ENCODE data around the gene SBF2. TPM values are rescaled to one million over a fixed set of nuclear protein-coding genes. Genes with fewer than 3 reads are reported as not detected.

SBF2 gene
- total RNA-seq, 1 donor from 2014 or later, result 30.7 TPM

GRCh38 chr11:9826390-9826789 is 467.6 kb downstream of the SBF2 start:
- no peak overlapping the region for H3K27ac Mint-ChIP-seq (ENCODE audit: unreplicated experiment)
- H3K36me3 Mint-ChIP-seq (ENCODE audit: unreplicated experiment), result no peaks in the 10 kb centered on the region
- DNase-seq, result no peak
- no peaks in the 10 kb centered on the region for H3K4me1 Mint-ChIP-seq (ENCODE audit: low read depth, unreplicated experiment)
- no peaks in the 10 kb centered on the region for H3K27me3 Mint-ChIP-seq (ENCODE audit: unreplicated experiment)
- H3K9me3 Mint-ChIP-seq (ENCODE audit: unreplicated experiment), result no peaks in the 10 kb centered on the region
- no peak overlapping the region for H3K4me3 Mint-ChIP-seq (ENCODE audit: unreplicated experiment)
- no peak for TF ChIP-seq CTCF (IDR thresholded peaks at IDR 0.05; ENCODE audit: partially characterized antibody, unreplicated experiment)

- no peaks in the 10 kb centered on the region for H3K4me1 Mint-ChIP-seq (ENCODE audit: low read depth, unreplicated experiment)
- no peaks in the 10 kb centered on the region for H3K36me3 Mint-ChIP-seq (ENCODE audit: unreplicated experiment)
- H3K27me3 Mint-ChIP-seq (ENCODE audit: unreplicated experiment), result no peaks in the 10 kb centered on the region
- H3K4me3 Mint-ChIP-seq (ENCODE audit: unreplicated experiment), result no peak overlapping the region
- no peak overlapping the region for H3K27ac Mint-ChIP-seq (ENCODE audit: unreplicated experiment)
- no peaks in the 10 kb centered on the region for H3K9me3 Mint-ChIP-seq (ENCODE audit: unreplicated experiment)
- no peak for TF ChIP-seq CTCF (IDR thresholded peaks at IDR 0.05; ENCODE audit: partially characterized antibody, unreplicated experiment)
- no peak for DNase-seq
Measured at GRCh38 chr11:9825895-9826294, 468.1 kb downstream of the SBF2 start.

GRCh38 chr11:9825315-9825714 is 468.7 kb downstream of the SBF2 start:
- no peaks in the 10 kb centered on the region for H3K9me3 Mint-ChIP-seq (ENCODE audit: unreplicated experiment)

GRCh38 chr11:9823887-9824385 is 470.1 kb downstream of the SBF2 start:
- no peaks in the 10 kb centered on the region for H3K36me3 Mint-ChIP-seq (ENCODE audit: unreplicated experiment)
- no peaks in the 10 kb centered on the region for H3K27me3 Mint-ChIP-seq (ENCODE audit: unreplicated experiment)
- H3K4me1 Mint-ChIP-seq (ENCODE audit: low read depth, unreplicated experiment), result no peaks in the 10 kb centered on the region
- no peak overlapping the region for H3K27ac Mint-ChIP-seq (ENCODE audit: unreplicated experiment)
- H3K9me3 Mint-ChIP-seq (ENCODE audit: unreplicated experiment), result no peaks in the 10 kb centered on the region
- DNase-seq, result no peak
- H3K4me3 Mint-ChIP-seq (ENCODE audit: unreplicated experiment), result no peak overlapping the region
- TF ChIP-seq CTCF (IDR thresholded peaks at IDR 0.05; ENCODE audit: partially characterized antibody, unreplicated experiment), result no peak

More at GRCh38 chr11:9825315-9825714, 468.7 kb downstream of the SBF2 start:
- H3K36me3 Mint-ChIP-seq (ENCODE audit: unreplicated experiment), result no peaks in the 10 kb centered on the region
- H3K4me1 Mint-ChIP-seq (ENCODE audit: low read depth, unreplicated experiment), result no peaks in the 10 kb centered on the region
- H3K27ac Mint-ChIP-seq (ENCODE audit: unreplicated experiment), result no peak overlapping the region
- DNase-seq, result no peak
- no peak overlapping the region for H3K4me3 Mint-ChIP-seq (ENCODE audit: unreplicated experiment)
- no peaks in the 10 kb centered on the region for H3K27me3 Mint-ChIP-seq (ENCODE audit: unreplicated experiment)
- no peak for TF ChIP-seq CTCF (IDR thresholded peaks at IDR 0.05; ENCODE audit: partially characterized antibody, unreplicated experiment)

- no peaks in the 10 kb centered on the region for H3K4me1 Mint-ChIP-seq (ENCODE audit: low read depth, unreplicated experiment)
- no peak overlapping the region for H3K27ac Mint-ChIP-seq (ENCODE audit: unreplicated experiment)
- TF ChIP-seq CTCF (IDR thresholded peaks at IDR 0.05; ENCODE audit: partially characterized antibody, unreplicated experiment), result no peak
- no peaks in the 10 kb centered on the region for H3K9me3 Mint-ChIP-seq (ENCODE audit: unreplicated experiment)
- no peaks in the 10 kb centered on the region for H3K36me3 Mint-ChIP-seq (ENCODE audit: unreplicated experiment)
- no peak for DNase-seq
- H3K4me3 Mint-ChIP-seq (ENCODE audit: unreplicated experiment), result no peak overlapping the region
- H3K27me3 Mint-ChIP-seq (ENCODE audit: unreplicated experiment), result no peaks in the 10 kb centered on the region
Measured at GRCh38 chr11:9823439-9823838, 470.6 kb downstream of the SBF2 start.

All from glutamatergic neuron (in vitro differentiated cells).